GM12874 (cell line): Measurements from ENCODE around the gene NR1I2.

Source experiments
- CTCF ChIP-seq: IDR thresholded peaks from 2 replicates; pipeline ENCODE4 v1.5.1; 2011; ENCODE audit warnings: low read depth, mild to moderate bottlenecking, control low read depth, low read length, moderate library complexity; ENCODE audit not compliant: insufficient read depth

Gene NR1I2

GRCh38 chr3:119835556-119835955, 53.7 kb downstream of the NR1I2 start:
- no peak for TF ChIP-seq CTCF

- no peak for TF ChIP-seq CTCF
Observed at GRCh38 chr3:119841808-119842471, 60.0 kb downstream of the NR1I2 start.

GRCh38 chr3:119849126-119849525, 67.2 kb downstream of the NR1I2 start:
- no peak for TF ChIP-seq CTCF

DNA sequence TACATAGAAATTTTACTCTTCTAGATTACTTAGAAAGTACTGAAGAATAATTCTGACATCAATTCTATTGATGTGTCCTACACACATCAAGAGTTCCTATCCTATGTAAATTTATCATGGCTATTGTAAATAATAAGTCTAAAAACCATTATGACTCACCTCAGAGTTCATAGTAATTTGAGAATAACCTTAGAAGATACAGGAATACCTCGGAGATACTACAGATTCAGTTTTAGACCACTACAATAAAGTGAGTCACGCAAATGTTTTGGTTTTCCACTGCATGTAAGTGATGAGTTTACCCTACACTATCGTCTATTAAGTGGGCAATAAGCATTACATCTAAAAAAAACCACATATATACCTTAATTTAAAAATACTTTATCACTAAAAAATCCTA, 74.8 kb downstream of the NR1I2 start:
- TF ChIP-seq CTCF: no peak

DNA sequence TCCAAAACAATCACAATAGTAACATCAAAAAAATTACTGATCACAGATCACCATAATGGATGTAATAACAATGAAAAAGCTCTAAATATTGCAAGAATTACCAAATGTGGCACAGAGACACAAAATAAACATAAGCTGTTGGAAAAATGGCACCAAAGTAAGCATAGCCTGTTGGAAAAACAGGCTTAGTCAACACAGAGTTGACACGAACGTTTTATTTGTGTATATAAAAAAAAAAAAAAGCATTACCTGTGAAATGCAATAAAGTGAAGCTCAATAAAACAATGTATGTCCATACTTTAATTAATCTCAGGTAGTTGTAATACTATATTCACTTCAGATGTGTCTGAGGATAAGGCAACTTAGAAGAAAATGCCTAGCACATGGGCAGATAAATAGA, 77.1 kb downstream of the NR1I2 start:
- no peak for TF ChIP-seq CTCF

GRCh38 chr3:119859728-119860127, 77.8 kb downstream of the NR1I2 start:
- no peak for TF ChIP-seq CTCF

- no peak for TF ChIP-seq CTCF
Observed at GRCh38 chr3:119861681-119862080, 79.8 kb downstream of the NR1I2 start.
